Spleen (tissue), 13 donors: ENCODE data around the gene TRIP4. TPM values are rescaled to one million over a fixed set of nuclear protein-coding genes. Genes with fewer than 3 reads are reported as not detected.

ENCODE experiments used
- DNase-seq: peaks from one replicate; pipeline ENCODE4 v3.0.0-alpha.2; 2020
- H3K27ac ChIP-seq, 8 donors: fragments of 200-600 bp; sonication (generic) in 7 of 8; 1 replicate in 4 of 8; 2 replicates in 4 of 8; pipeline versions ENCODE4 v1.5.0 to v1.8.0; 2016 to 2021; ENCODE audit warnings: inconsistent platforms in 4 of 8, mild to moderate bottlenecking in 4 of 8, moderate library complexity in 1 of 8
- H3K27me3 ChIP-seq, 7 donors: fragments of 200-600 bp; sonication (generic) in 6 of 7; replicated peaks in 1 of 7; 1 replicate in 4 of 7; 2 replicates in 3 of 7; pipeline versions ENCODE4 v1.5.0 to v1.8.0; 2016 to 2021; ENCODE audit warnings: inconsistent platforms in 3 of 7, mild to moderate bottlenecking in 1 of 7
- H3K36me3 ChIP-seq, 6 donors: fragments of 200-600 bp; sonication (generic) in 5 of 6; 1 replicate in 4 of 6; 2 replicates in 2 of 6; pipeline versions ENCODE4 v1.5.0 to v1.8.0; 2016 to 2021; ENCODE audit warnings: inconsistent platforms in 2 of 6
- H3K4me1 ChIP-seq, 6 donors: fragments of 200-600 bp; sonication (generic) in 5 of 6; 1 replicate in 3 of 6; 2 replicates in 3 of 6; pipeline versions ENCODE4 v1.5.0 to v1.8.0; 2016 to 2021; ENCODE audit warnings: inconsistent platforms in 3 of 6
- H3K4me3 ChIP-seq, 8 donors: fragments of 200-600 bp; sonication (generic) in 7 of 8; 1 replicate in 4 of 8; 2 replicates in 4 of 8; pipeline versions ENCODE4 v1.5.0 to v1.8.0; 2016 to 2021; ENCODE audit warnings: inconsistent platforms in 4 of 8, mild to moderate bottlenecking in 4 of 8, moderate library complexity in 2 of 8
- H3K9me3 ChIP-seq, 8 donors: fragments of 200-600 bp; sonication (generic) in 7 of 8; 1 replicate in 4 of 8; 2 replicates in 4 of 8; pipeline versions ENCODE4 v1.5.0 to v1.8.0; 2016 to 2021; ENCODE audit warnings: inconsistent platforms in 4 of 8
- POLR2A ChIP-seq, 3 donors: fragments of 450-650 bp; IDR thresholded peaks; one replicate each; pipeline ENCODE4 v1.5.1; 2017; ENCODE audit warnings: antibody characterized with exemption in 3 of 3, mild to moderate bottlenecking in 1 of 3
- POLR2AphosphoS5 ChIP-seq, 3 donors: sonication (generic); formaldehyde crosslinking; IDR thresholded peaks; one replicate each; pipeline ENCODE4 v1.5.1; 2017; ENCODE audit warnings: antibody characterized with exemption in 3 of 3
- WGBS, 5 donors: extraction: QIAGEN DNeasy Blood & Tissue Kit in 3 of 5; methylation state at CpG; one replicate each; pipeline versions ENCODE4 v1.1.5 to v1.1.7; 2013 to 2018; 5-methylcytosine and 5-hydroxymethylcytosine counted together
- intact Hi-C: fragments of 100-400 bp; cut with DNase I; formaldehyde crosslinking; loops from one replicate; pipeline ENCODE4 v1.15.0; 2023; ENCODE audit warnings: low total_unique reads
- long read RNA-seq, 2 donors: transcript quantifications; one replicate each; lab custom pipeline, GENCODE V29; 2026
- polyA plus RNA-seq, 3 donors: library from polyadenylated mRNA; stranded (reverse); fragments of 200-250 nt; gene quantifications; one replicate each; pipeline ENCODE4 v1.2.1, GENCODE V29; 2013
- total RNA-seq, 7 donors: library from RNA; depleted of rRNA in 3 of 7; stranded (reverse); fragments of >200 nt in 3 of 7; fragmentation: NEBNext Ultra II Directional in 4 of 7; extraction: Animal tissue kit (Norgen Biotek cat#: 25700) in 4 of 7; gene quantifications; one replicate each; pipeline versions ENCODE4 v1.1.0 to v1.2.1, GENCODE V29; 2016 to 2021
- TF ChIP-seq, protein P1 (sequence below), 11 experiments: fragments of 200-600 bp in 7 of 11; fragments of 450-650 bp in 4 of 11; sonication (generic) in 4 of 11; IDR thresholded peaks in 8 of 11; conservative IDR thresholded peaks in 3 of 11; 1 replicate in 7 of 11; 2 replicates in 4 of 11; pipeline versions ENCODE4 v1.4.0 to v1.8.0; 2016 to 2021; ENCODE audit warnings: antibody characterized with exemption in 11 of 11, inconsistent platforms in 4 of 11, mild to moderate bottlenecking in 1 of 11
- donor health status: healthy with polysubstance abuse.
- donor health status: DM: no; HTN: no; CAD: no; lungs with moderate emphysema.
- donor health status: DM: no; HTN: no; CAD: no.
- donor health status: Bipolar disorder and iron deficiency.
- donor health status: healthy.
- donor health status: DM: no; HTN: no; CAD: no.
- donor health status: DM: yes; HTN: yes; CAD: no.

The TRIP4 gene
- total RNA-seq: 10 to 100 TPM; 18.2 to 31.9 (median 25.6) TPM
- 10 to 100 TPM; 17.3 to 27.6 (median 20.0) TPM for polyA plus RNA-seq
- long read RNA-seq, donor 1, transcript TRIP4-201 (13 exons, 2,045 nt): major isoform, 5 of 5 reads
- long read RNA-seq, donor 1, partial matches to known transcripts: 0 of 5 reads
- long read RNA-seq, donor 1, other reads (novel, unspliced or antisense): 0 of 5 reads
- long read RNA-seq, donor 2, partial matches to known transcripts: 0 of 3 reads
- long read RNA-seq, donor 2, other reads (novel, unspliced or antisense): 0 of 3 reads

DNA sequence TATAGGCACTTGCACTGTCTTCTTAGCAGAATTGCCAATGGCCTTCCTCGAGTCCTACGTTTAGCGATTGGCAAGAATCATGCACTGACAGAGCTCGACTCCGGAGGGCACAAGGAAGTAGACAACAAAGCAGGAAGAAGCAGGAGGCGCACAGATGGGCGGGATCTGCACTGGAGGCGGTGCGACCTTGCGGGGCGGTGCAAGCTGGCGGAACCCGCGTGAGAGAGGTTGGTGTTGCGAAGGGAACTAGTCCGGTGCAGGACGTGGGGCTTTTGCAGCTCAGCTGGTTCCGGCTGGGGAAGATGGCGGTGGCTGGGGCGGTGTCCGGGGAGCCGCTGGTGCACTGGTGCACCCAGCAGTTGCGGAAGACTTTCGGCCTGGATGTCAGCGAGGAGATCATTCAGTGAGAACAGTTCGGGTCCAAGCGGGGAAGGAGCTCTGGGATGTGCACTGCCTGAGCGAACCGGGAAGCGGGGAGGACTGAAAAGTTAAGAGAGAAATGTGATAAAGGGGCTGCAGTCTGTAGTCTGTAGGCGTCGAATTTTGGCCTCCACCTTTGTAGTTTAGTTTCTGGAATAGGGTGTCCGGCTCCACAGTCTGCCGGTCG, at the start of gene TRIP4:
TRIP4 (plus strand) TSS at position 275 of the 607 bp plus-strand sequence; CDS start at position 303, 28 bp downstream.
- Histone ChIP-seq H3K27ac (peak within 1 kb of the TSS; percentile 79 to 89 (median 85)), H3K4me1 (peaks cover 10 to 47% (median 24%) of the 10 kb centered on the region in 6 donors), H3K36me3 (peaks cover 0 to 27% (median 0%) of the 10 kb centered on the region in 6 donors), H3K9me3 (no peaks in the 10 kb centered on the region), H3K27me3 (no peaks in the 10 kb centered on the region), H3K4me3 (peak within 1 kb of the TSS; percentile 73 to 88 (median 83))
- WGBS, 5 donors: 0 to 1% (median 1%) methylated on average over 35 of the region's 35 CpGs
- TF ChIP-seq, protein P1, sequence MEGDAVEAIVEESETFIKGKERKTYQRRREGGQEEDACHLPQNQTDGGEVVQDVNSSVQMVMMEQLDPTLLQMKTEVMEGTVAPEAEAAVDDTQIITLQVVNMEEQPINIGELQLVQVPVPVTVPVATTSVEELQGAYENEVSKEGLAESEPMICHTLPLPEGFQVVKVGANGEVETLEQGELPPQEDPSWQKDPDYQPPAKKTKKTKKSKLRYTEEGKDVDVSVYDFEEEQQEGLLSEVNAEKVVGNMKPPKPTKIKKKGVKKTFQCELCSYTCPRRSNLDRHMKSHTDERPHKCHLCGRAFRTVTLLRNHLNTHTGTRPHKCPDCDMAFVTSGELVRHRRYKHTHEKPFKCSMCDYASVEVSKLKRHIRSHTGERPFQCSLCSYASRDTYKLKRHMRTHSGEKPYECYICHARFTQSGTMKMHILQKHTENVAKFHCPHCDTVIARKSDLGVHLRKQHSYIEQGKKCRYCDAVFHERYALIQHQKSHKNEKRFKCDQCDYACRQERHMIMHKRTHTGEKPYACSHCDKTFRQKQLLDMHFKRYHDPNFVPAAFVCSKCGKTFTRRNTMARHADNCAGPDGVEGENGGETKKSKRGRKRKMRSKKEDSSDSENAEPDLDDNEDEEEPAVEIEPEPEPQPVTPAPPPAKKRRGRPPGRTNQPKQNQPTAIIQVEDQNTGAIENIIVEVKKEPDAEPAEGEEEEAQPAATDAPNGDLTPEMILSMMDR (IDR thresholded peaks at IDR 0.05 in 8 of 11, conservative IDR thresholded peaks at IDR 0.05 in 3 of 11): peak in 7 of 11 experiments; percentile 10 to 45 (median 26)
- TF ChIP-seq POLR2A (IDR thresholded peaks at IDR 0.05): peak; percentile 56 to 88 (median 57)
- peak; percentile 96 to 98 (median 98) for TF ChIP-seq POLR2AphosphoS5 (IDR thresholded peaks at IDR 0.05)
- intact Hi-C loops: no loop called here
- DNase-seq: peak; percentile 99

DNA sequence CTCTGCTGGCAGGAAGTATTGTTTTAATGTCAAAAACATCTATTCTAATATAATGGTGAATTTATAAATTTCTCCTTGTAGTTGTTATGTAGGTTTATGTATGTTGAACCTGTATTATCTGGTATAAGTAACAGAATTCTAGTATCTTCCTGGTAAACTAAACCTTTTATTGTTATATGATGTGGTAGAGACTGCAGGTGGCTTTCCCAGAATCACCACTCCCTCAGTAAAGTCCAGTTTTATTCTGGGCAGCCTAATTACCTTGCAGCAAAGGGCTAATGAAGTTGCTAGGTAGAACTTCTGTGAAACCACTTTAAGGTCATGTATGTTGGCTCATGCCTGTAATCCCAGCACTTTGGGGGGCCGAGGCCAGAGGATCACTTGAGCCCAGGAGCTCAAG, 47.3 kb upstream of the TRIP4 start:
- 94 to 100% (median 97%) methylated on average over 1 of the region's 1 CpG for WGBS, 5 donors
- Histone ChIP-seq H3K9me3 (no peaks in the 10 kb centered on the region), H3K36me3 (peaks cover 0 to 33% (median 4%) of the 10 kb centered on the region in 6 donors), H3K4me3 (no peak overlapping the region), H3K4me1 (peaks cover 0 to 18% (median 0%) of the 10 kb centered on the region in 6 donors), H3K27me3 (no peaks in the 10 kb centered on the region), H3K27ac (no peak overlapping the region)
- no peak for DNase-seq
- intact Hi-C loops: no loop called here
- TF ChIP-seq POLR2A (IDR thresholded peaks at IDR 0.05): no peak
- TF ChIP-seq, protein P1 (IDR thresholded peaks at IDR 0.05 in 8 of 11, conservative IDR thresholded peaks at IDR 0.05 in 3 of 11): no peak
- TF ChIP-seq POLR2AphosphoS5 (IDR thresholded peaks at IDR 0.05): no peak

DNA sequence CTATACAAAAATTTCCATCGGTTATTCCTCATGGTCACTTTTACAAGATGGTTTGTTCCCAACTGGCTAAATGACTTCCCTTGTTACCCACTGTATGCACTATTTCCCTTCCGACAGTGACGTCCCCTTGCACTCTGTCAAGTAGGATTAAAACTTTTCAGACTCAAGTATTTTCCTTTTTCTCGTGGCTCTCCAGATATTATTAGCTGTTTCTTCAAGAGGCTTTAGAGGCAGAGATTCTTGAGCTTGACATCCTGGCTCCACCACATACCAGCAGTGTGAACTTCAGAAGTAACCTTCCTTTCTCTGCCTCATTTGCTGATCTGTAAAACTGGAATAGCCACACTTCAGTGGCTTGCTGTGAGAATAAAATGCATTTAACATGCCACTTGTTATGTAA, 45.7 kb upstream of the TRIP4 start:
- no peak for DNase-seq
- 82 to 89% (median 86%) methylated on average over 4 of the region's 4 CpGs for WGBS, 5 donors
- Histone ChIP-seq H3K27me3 (no peaks in the 10 kb centered on the region), H3K9me3 (no peaks in the 10 kb centered on the region), H3K4me1 (peaks cover 0 to 21% (median 2%) of the 10 kb centered on the region in 6 donors), H3K27ac (no peak overlapping the region), H3K4me3 (no peak overlapping the region), H3K36me3 (peaks cover 0 to 34% (median 4%) of the 10 kb centered on the region in 6 donors)
- TF ChIP-seq, protein P1 (IDR thresholded peaks at IDR 0.05 in 8 of 11, conservative IDR thresholded peaks at IDR 0.05 in 3 of 11): no peak
- no peak for TF ChIP-seq POLR2A (IDR thresholded peaks at IDR 0.05)
- no peak for TF ChIP-seq POLR2AphosphoS5 (IDR thresholded peaks at IDR 0.05)
- intact Hi-C loops: no loop called here

DNA sequence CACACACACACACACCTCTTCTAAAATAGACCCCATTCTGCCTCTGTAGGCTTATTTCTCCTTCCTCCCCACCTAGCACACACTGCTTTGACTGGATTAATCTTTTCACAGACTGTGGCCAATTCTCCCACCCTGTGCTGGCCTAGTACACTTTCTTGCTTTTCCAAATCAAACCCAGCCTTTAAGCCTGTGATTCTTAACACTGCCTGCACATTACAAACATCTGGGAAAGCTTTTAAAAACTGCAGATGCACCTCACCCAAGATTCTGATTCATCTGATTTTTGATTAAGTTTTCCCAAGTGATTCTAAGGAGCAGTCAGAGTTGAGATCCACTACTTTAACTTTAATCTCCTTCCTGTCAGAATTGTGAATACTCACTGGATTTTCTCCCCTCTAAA, 44.4 kb upstream of the TRIP4 start:
- intact Hi-C loops: no loop called here

More for the DNA sequence above, 44.4 kb upstream of the TRIP4 start:
- H3K27ac ChIP-seq: no peak overlapping the region
- H3K4me1 ChIP-seq: peaks cover 0 to 24% (median 2%) of the 10 kb centered on the region in 6 donors
- no peaks in the 10 kb centered on the region for H3K27me3 ChIP-seq
- H3K9me3 ChIP-seq: no peaks in the 10 kb centered on the region
- TF ChIP-seq, protein P1 (IDR thresholded peaks at IDR 0.05 in 8 of 11, conservative IDR thresholded peaks at IDR 0.05 in 3 of 11): no peak
- TF ChIP-seq POLR2AphosphoS5 (IDR thresholded peaks at IDR 0.05) (no peak), POLR2A (IDR thresholded peaks at IDR 0.05) (no peak)
- H3K36me3 ChIP-seq: peaks cover 0 to 46% (median 4%) of the 10 kb centered on the region in 6 donors
- H3K4me3 ChIP-seq: no peak overlapping the region
- no peak for DNase-seq
